A549 (cell line): ENCODE results near the gene BEND4. TPM values are rescaled to one million over a fixed set of nuclear protein-coding genes. Genes with fewer than 3 reads are reported as not detected.
"Not testable (repeated sequence)": the region's sequence is repeated elsewhere in the genome, so short reads cannot be mapped to it uniquely, and the experiment has no call there.

Source experiments
- ATAC-seq, 2 experiments: fragments of 200-7000 bp in 1 of 2; fragments of >200 bp in 1 of 2; cut with Nextera tagmentation in 1 of 2; cut with Tn5 transposase in 1 of 2; 3 replicates each; pipeline versions ENCODE4 v1.8.0 to v1.9.1; 2018 to 2020; ENCODE audit warnings: mild to moderate bottlenecking in 1 of 2, moderate library complexity in 1 of 2
- CTCF ChIA-PET: fragments of 300-600 bp; sonication (Branson Sonifier 250); formaldehyde crosslinking; extraction: SDS; loops from one replicate; lab custom pipeline; 2021; ENCODE audit warnings: antibody characterized with exemption, inconsistent platforms; lab: Yijun Ruan, JAX
- POLR2A ChIA-PET: fragments of 350-600 bp; formaldehyde crosslinking; extraction: SDS; loops from one replicate; lab custom pipeline; 2021; ENCODE audit warnings: antibody characterized with exemption, inconsistent platforms; lab: Yijun Ruan, JAX
- DNase-seq, 2 experiments: peaks; one replicate each; pipeline versions ENCODE4 v3.0.0 to v3.0.0-alpha.2; 2011 to 2016; ENCODE audit warnings: low read depth in 1 of 2, low spot score in 1 of 2
- FAIRE-seq: peaks from 2 replicates; lab custom pipeline; 2011; peaks lifted over from hg19 to GRCh38; lab: Jason Lieb, UNC
- H3K27ac ChIP-seq, 2 experiments: fragments of >200 bp; sonication (Bioruptor Twin); formaldehyde crosslinking; 3 replicates each; pipeline ENCODE4 v1.5.1; 2016 to 2017
- H3K4me1 ChIP-seq: fragments of >200 bp; sonication (Bioruptor Twin); formaldehyde crosslinking; 3 replicates; pipeline ENCODE4 v1.6.1; 2016
- H3K4me2 ChIP-seq: fragments of >200 bp; sonication (Bioruptor Twin); formaldehyde crosslinking; 3 replicates; pipeline ENCODE4 v1.6.1; 2016
- H3K4me3 ChIP-seq: fragments of >200 bp; sonication (Bioruptor Twin); formaldehyde crosslinking; 3 replicates; pipeline ENCODE4 v1.5.1; 2016
- H3K9me3 ChIP-seq: fragments of >200 bp; sonication (Bioruptor Twin); formaldehyde crosslinking; 3 replicates; pipeline ENCODE4 v1.6.1; 2016
- BHLHE40 ChIP-seq: IDR thresholded peaks from 2 replicates; pipeline ENCODE4 v1.6.1; 2012; ENCODE audit warnings: low read depth, low read length, inconsistent platforms
- CHD4 ChIP-seq: fragments of 200-600 bp; sonication (generic); IDR thresholded peaks from 2 replicates; pipeline ENCODE4 v1.6.1; 2016; ENCODE audit warnings: antibody characterized with exemption, mild to moderate bottlenecking, borderline replicate concordance
- EHF ChIP-seq: fragments of 250-450 bp; sonication (Bioruptor Pico); IDR thresholded peaks from 2 replicates; pipeline ENCODE4 v1.5.0; 2020; ENCODE audit warnings: mild to moderate bottlenecking
- EP300 ChIP-seq, 2 experiments: fragments of >200 bp; sonication (Bioruptor Twin); formaldehyde crosslinking; IDR thresholded peaks; 2 replicates in 1 of 2; 3 replicates in 1 of 2; pipeline ENCODE4 v1.6.1; 2016 to 2017
- ESRRA ChIP-seq: fragments of 150-350 bp; IDR thresholded peaks from 2 replicates; pipeline ENCODE4 v1.6.1; 2014; ENCODE audit warnings: mild to moderate bottlenecking, low read length, borderline replicate concordance
- FOXS1 ChIP-seq: fragments of 250-450 bp; sonication (Bioruptor Pico); IDR thresholded peaks from 2 replicates; pipeline ENCODE4 v1.5.0; 2020; ENCODE audit warnings: mild to moderate bottlenecking, moderate library complexity
- HEYL ChIP-seq: fragments of 250-450 bp; sonication (Bioruptor Pico); IDR thresholded peaks from 2 replicates; pipeline ENCODE4 v1.8.0; 2021; ENCODE audit warnings: mild to moderate bottlenecking, moderate library complexity
- HOXB5 ChIP-seq: fragments of 250-450 bp; sonication (Bioruptor Pico); IDR thresholded peaks from 2 replicates; pipeline ENCODE4 v1.5.0; 2020; ENCODE audit warnings: mild to moderate bottlenecking, moderate library complexity
- JUN ChIP-seq, 2 experiments: fragments of >200 bp; sonication (Bioruptor Twin); formaldehyde crosslinking; IDR thresholded peaks; 2 replicates in 1 of 2; 3 replicates in 1 of 2; pipeline ENCODE4 v1.6.1; 2016 to 2017
- JUNB ChIP-seq: fragments of >200 bp; sonication (Bioruptor Twin); formaldehyde crosslinking; IDR thresholded peaks from 2 replicates; pipeline ENCODE4 v1.6.1; 2016
- KDM1A ChIP-seq: fragments of 200-600 bp; sonication (generic); IDR thresholded peaks from 2 replicates; pipeline ENCODE4 v1.6.1; 2016; ENCODE audit warnings: low read depth, mild to moderate bottlenecking
- PHF8 ChIP-seq: fragments of 200-600 bp; sonication (generic); IDR thresholded peaks from 2 replicates; pipeline ENCODE4 v1.6.1; 2016; ENCODE audit warnings: low read depth, mild to moderate bottlenecking, antibody characterized with exemption, moderate library complexity, borderline replicate concordance
- RAD21 ChIP-seq, 2 experiments: fragments of >200 bp in 1 of 2; sonication (Bioruptor Twin) in 1 of 2; formaldehyde crosslinking in 1 of 2; IDR thresholded peaks in 1 of 2; conservative IDR thresholded peaks in 1 of 2; 2 replicates in 1 of 2; 3 replicates in 1 of 2; pipeline ENCODE4 v1.6.1; 2012 to 2018; ENCODE audit warnings: inconsistent platforms in 1 of 2
- SMC3 ChIP-seq: fragments of >200 bp; sonication (Bioruptor Twin); formaldehyde crosslinking; IDR thresholded peaks from 3 replicates; pipeline ENCODE4 v1.6.1; 2018; ENCODE audit warnings: inconsistent platforms
- SREBF2 ChIP-seq: fragments of 450-650 bp; IDR thresholded peaks from 2 replicates; pipeline ENCODE4 v1.6.1; 2014; ENCODE audit warnings: mild to moderate bottlenecking, moderate library complexity
- ZC3H11A ChIP-seq: fragments of 450-650 bp; IDR thresholded peaks from 2 replicates; pipeline ENCODE4 v1.6.1; 2014; ENCODE audit warnings: antibody characterized with exemption, mild to moderate bottlenecking
- ZSCAN20 ChIP-seq: fragments of 250-450 bp; sonication (Bioruptor Pico); IDR thresholded peaks from 2 replicates; pipeline ENCODE4 v1.8.0; 2022; ENCODE audit warnings: mild to moderate bottlenecking, moderate library complexity
- WGBS: methylation state at CpG from one replicate; pipeline ENCODE4 v1.1.6; 2017; ENCODE audit errors: missing lambda C conversion rate; 5-methylcytosine and 5-hydroxymethylcytosine counted together
- polyA plus RNA-seq, 4 experiments: library from polyadenylated mRNA; depleted of rRNA in 3 of 4; stranded (reverse); fragments of >200 nt; fragmentation: RNase III in 1 of 4; extraction: RNeasy Plus Mini Kit Qiagen cat#74134 plus additional on column Dnase treatment in 1 of 4; gene quantifications; 2 replicates in 3 of 4; 3 replicates in 1 of 4; pipeline ENCODE4 v1.2.3, GENCODE V29; 2011 to 2017
- TF ChIP-seq, protein P1 (sequence below): fragments of 150-350 bp; IDR thresholded peaks from 2 replicates; pipeline ENCODE4 v1.6.1; 2014; ENCODE audit warnings: low read depth, mild to moderate bottlenecking, low read length
- TF ChIP-seq, protein P2 (sequence below): fragments of >200 bp; sonication (Bioruptor Twin); formaldehyde crosslinking; IDR thresholded peaks from 2 replicates; pipeline ENCODE4 v1.6.1; 2016
- TF ChIP-seq, protein P3 (sequence below): fragments of 250-450 bp; sonication (Bioruptor Pico); IDR thresholded peaks from 2 replicates; pipeline ENCODE4 v1.5.0; 2020; ENCODE audit warnings: low read depth, mild to moderate bottlenecking, moderate library complexity

Gene BEND4
- polyA plus RNA-seq, 2 of the 4 experiments (the other 2 are of a cell fraction): not detected

DNA sequence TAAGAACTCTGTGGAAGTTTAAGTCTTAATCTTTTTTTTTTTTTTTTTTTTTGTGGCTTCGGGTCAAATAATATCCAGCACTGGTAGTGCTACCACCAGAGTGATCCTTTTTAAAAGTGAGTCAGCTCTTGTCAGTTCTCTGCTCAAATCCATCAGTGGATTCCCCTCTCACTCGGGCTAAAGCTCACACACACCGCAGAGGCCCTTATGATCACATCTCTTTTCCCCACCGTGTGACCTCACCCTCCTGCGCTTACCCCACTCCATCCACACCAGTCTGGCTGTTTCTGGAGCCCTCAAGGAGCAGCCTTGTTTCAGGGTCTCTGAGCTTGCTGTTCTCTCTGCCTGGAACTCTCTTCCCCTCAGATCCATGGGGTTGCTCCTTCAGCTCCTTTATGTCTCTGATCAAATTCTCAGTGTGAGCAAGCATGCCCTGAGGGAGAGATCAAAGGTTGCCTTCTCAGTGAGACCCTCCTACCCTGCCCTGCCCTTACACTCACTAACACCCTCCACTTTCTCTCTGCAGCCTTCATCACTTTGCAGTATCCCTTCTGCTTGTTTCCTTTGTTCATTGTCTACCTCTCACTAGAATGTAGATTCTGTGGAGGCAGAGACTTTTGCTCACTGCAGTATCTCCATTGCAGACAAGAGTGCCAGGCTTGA, 19.8 kb upstream of the BEND4 start:
- CTCF ChIA-PET: no interaction called here
- no peak overlapping the region for H3K4me2 ChIP-seq
- DNase-seq (no peak), FAIRE-seq (no peak), ATAC-seq (no peak)
- POLR2A ChIA-PET: no interaction called here
- H3K4me3 ChIP-seq: no peak overlapping the region
- H3K27ac ChIP-seq: no peak overlapping the region
- TF ChIP-seq, protein P1, sequence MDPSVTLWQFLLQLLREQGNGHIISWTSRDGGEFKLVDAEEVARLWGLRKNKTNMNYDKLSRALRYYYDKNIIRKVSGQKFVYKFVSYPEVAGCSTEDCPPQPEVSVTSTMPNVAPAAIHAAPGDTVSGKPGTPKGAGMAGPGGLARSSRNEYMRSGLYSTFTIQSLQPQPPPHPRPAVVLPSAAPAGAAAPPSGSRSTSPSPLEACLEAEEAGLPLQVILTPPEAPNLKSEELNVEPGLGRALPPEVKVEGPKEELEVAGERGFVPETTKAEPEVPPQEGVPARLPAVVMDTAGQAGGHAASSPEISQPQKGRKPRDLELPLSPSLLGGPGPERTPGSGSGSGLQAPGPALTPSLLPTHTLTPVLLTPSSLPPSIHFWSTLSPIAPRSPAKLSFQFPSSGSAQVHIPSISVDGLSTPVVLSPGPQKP: no peak
- TF ChIP-seq CHD4 (no peak), RAD21 (conservative IDR thresholded peaks at IDR 0.05 in 1 of 2, IDR thresholded peaks at IDR 0.05 in 1 of 2) (no peak), KDM1A (no peak), BHLHE40 (no peak)
- TF ChIP-seq, protein P2, sequence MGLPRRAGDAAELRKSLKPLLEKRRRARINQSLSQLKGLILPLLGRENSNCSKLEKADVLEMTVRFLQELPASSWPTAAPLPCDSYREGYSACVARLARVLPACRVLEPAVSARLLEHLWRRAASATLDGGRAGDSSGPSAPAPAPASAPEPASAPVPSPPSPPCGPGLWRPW: no peak
- H3K9me3 ChIP-seq: no peaks in the 10 kb centered on the region
- 22% methylated on average over 5 of the region's 5 CpGs for WGBS
- H3K4me1 ChIP-seq: no peaks in the 10 kb centered on the region

DNA sequence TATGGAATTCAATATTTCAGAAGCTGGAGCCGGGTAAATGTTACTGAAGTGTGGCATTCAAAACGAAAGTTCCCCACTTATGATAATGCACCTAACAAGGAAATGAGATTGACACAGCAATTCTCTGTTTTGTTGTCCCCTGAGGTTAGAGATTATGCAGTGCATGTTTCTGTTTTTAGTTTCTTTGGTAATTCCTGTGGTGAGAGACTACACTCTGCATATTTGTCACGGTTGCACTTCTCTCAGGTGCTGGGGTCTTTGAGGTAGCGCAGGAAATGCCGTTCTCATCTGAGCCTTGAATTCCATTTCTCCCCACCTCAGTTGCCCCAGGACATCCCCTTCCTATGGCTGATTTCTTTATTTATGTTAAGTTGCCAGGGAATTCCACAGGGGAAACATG, 15.3 kb upstream of the BEND4 start:
- ChIA-PET CTCF (no interaction called here), POLR2A (no interaction called here)
- H3K4me2 ChIP-seq: no peak overlapping the region
- TF ChIP-seq HEYL (no peak), EHF (CRISPR knock-in tag) (no peak)
- FAIRE-seq (no peak), ATAC-seq (no peak), DNase-seq (no peak)
- H3K9me3 ChIP-seq: 0 out of 3 replicates have a peak, but pooled peaks cover 8% of the 10 kb centered on the region
- H3K4me1 ChIP-seq: no peaks in the 10 kb centered on the region
- 69% methylated on average over 5 of the region's 5 CpGs for WGBS
- no peak overlapping the region for H3K4me3 ChIP-seq
- no peak overlapping the region for H3K27ac ChIP-seq

DNA sequence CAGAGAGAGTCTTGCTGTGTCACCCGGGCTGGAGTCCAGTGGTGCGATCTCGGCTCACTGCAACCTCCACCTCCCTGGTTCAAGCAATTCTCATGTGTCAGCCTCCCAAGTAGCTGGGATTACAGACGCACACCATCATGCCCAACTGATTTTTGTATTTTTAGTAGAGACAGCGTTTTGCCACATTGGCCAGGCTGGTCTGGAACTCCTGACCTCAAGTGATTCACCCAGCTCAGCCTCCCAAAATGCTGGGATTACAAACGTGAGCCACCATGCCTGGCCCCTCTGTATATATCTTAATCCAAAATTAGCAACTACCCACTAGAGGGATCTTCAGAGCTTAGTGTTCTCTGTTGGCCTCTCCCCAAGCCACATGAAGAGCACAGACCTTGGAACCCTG, 13.7 kb upstream of the BEND4 start:
- POLR2A ChIA-PET, CTCF ChIA-PET: not testable (repeated sequence)
- WGBS: 47% methylated on average over 6 of the region's 6 CpGs

DNA sequence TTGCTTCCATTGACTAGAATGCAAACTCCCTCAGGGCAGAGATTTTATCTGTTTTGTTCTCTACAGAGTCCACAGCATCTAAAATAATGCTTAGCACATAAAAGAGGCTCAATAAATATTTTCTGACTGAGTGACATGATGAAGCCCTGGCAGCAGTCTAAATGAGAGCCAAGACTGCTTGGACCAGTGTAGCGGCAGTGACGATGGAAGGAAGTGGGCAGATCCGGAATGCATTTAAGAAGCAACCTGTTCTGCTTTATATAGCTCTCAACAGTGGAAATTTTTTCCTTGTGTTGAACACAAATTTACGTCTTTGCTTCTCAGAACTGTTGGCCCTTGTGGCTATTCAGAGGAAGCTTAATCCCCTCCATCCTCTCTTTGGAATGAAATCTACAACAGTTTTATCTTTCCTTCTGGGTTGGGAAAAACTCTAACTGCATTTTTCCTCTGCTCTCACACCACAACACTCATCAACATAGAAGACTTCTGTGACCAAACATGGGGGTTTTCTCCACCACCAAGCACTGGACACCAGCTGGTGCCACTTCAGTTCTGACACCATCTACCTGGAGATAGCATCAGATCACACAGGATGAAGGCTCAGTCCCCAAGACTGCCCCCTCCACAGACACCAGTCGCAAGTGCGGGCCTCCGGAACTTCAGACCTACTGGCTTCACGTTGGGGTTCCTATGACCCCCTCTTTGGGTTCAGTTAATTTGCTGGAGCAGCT, 7.0 kb upstream of the BEND4 start:
- TF ChIP-seq EP300 (IDR thresholded peaks at IDR 0.05) (no peak), JUNB (no peak), HOXB5 (CRISPR knock-in tag) (no peak), ESRRA (no peak), JUN (IDR thresholded peaks at IDR 0.05) (no peak), SREBF2 (no peak), PHF8 (no peak), ZC3H11A (no peak), SMC3 (no peak), FOXS1 (CRISPR knock-in tag) (no peak), ZSCAN20 (CRISPR knock-in tag) (no peak)
- TF ChIP-seq, protein P3, sequence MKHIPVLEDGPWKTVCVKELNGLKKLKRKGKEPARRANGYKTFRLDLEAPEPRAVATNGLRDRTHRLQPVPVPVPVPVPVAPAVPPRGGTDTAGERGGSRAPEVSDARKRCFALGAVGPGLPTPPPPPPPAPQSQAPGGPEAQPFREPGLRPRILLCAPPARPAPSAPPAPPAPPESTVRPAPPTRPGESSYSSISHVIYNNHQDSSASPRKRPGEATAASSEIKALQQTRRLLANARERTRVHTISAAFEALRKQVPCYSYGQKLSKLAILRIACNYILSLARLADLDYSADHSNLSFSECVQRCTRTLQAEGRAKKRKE (CRISPR knock-in tag): no peak
- TF ChIP-seq, all 56 proteins: peak for 0
- no peak overlapping the region for H3K4me2 ChIP-seq
- no peaks in the 10 kb centered on the region for H3K4me1 ChIP-seq
- H3K27ac ChIP-seq: no peak overlapping the region
- no peak overlapping the region for H3K4me3 ChIP-seq
- POLR2A ChIA-PET: no interaction called here
- DNase-seq (no peak), FAIRE-seq (no peak), ATAC-seq (no peak)
- CTCF ChIA-PET: interaction anchor here (0.6 kb wide), 1 partner anchor 197 kb away, joined by 3 read pairs; no protein-coding TSS in a partner anchor
- 60% methylated on average over 4 of the region's 8 CpGs for WGBS
- 0 out of 3 replicates have a peak, but pooled peaks cover 5% of the 10 kb centered on the region for H3K9me3 ChIP-seq

More for the DNA sequence above, 13.7 kb upstream of the BEND4 start:
- H3K9me3 ChIP-seq, DNase-seq, H3K4me3 ChIP-seq, FAIRE-seq, H3K4me2 ChIP-seq, ATAC-seq, H3K27ac ChIP-seq, H3K4me1 ChIP-seq: not testable (repeated sequence)
